Esophagus muscularis mucosa (tissue), 3 donors: Measurements from ENCODE around the gene TMEM60.

Source experiments
- POLR2A ChIP-seq: fragments of 450-650 bp; IDR thresholded peaks from one replicate; pipeline ENCODE4 v1.6.1; 2017; ENCODE audit warnings: antibody characterized with exemption, moderate library complexity, mild to moderate bottlenecking, low read depth
- TF ChIP-seq, protein P1 (sequence below), 3 experiments: fragments of 200-600 bp in 2 of 3; fragments of 450-650 bp in 1 of 3; sonication (generic) in 2 of 3; IDR thresholded peaks; one replicate each; pipeline ENCODE4 v1.5.1; 2017 to 2019; ENCODE audit warnings: antibody characterized with exemption in 3 of 3, mild to moderate bottlenecking in 2 of 3, moderate library complexity in 1 of 3

DNA sequence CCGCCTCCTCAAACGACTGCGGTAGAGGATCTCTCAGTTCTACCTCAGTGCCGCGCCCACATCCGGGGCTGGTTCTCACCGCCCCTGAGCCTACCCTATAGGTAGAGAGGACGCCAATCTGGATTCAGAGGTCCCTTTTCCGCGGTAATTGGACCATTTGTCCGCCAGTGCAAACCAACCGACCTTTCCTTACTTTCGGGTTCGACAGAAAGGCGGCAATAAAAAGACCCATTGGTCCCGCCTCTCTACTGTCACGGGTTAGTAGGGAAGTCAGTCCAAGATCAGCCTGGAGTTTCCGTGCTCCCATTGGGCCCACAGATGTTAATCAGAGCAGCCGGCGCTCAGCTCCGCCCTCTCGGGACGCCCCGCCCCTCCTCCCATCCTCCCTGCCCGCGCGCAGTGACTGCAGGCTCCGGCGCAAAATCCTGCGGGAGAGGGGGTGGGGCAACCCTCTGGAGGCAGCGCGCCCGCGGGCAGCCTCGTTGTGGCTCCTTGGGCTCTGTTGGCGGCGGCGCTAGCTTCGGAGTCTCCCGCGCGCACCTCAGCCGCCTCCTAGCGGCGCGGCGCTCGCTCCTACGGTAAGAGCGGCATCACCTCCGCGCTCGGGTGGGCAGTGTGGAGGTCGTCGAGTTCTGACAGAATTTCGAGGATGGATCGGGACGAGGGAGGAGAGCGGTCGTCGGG lies at the start of gene TMEM60, which contains the start of gene PHTF2:
- TF ChIP-seq, protein P1, sequence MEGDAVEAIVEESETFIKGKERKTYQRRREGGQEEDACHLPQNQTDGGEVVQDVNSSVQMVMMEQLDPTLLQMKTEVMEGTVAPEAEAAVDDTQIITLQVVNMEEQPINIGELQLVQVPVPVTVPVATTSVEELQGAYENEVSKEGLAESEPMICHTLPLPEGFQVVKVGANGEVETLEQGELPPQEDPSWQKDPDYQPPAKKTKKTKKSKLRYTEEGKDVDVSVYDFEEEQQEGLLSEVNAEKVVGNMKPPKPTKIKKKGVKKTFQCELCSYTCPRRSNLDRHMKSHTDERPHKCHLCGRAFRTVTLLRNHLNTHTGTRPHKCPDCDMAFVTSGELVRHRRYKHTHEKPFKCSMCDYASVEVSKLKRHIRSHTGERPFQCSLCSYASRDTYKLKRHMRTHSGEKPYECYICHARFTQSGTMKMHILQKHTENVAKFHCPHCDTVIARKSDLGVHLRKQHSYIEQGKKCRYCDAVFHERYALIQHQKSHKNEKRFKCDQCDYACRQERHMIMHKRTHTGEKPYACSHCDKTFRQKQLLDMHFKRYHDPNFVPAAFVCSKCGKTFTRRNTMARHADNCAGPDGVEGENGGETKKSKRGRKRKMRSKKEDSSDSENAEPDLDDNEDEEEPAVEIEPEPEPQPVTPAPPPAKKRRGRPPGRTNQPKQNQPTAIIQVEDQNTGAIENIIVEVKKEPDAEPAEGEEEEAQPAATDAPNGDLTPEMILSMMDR (IDR thresholded peaks at IDR 0.05) = peak; percentile 38 to 58 (median 54)
- peak; percentile 68 for TF ChIP-seq POLR2A
